Measurements from ENCODE around the gene POLR3H. TPM values are rescaled to one million over a fixed set of nuclear protein-coding genes. Genes with fewer than 3 reads are reported as not detected.

The POLR3H gene
- total RNA-seq, 1 donor from 2014 or later, result 44.5 TPM

- Histone ChIP-seq H3K27ac (ENCODE audit: low read depth, low read length) (no peak overlapping the region), H3K4me1 (ENCODE audit: insufficient read depth, low read length) (peaks cover 29% of the 10 kb centered on the region), H3K4me3 (ENCODE audit: insufficient read depth, low read depth, low read length) (no peak overlapping the region), H3K9ac (ENCODE audit: low read length) (peak overlapping the region; percentile 65), H4K20me1 (ENCODE audit: insufficient read depth, low read length) (no peaks in the 10 kb centered on the region), H3K9me3 (ENCODE audit: insufficient read depth, low read depth, low read length) (no peaks in the 10 kb centered on the region), H3K27me3 (ENCODE audit: insufficient read depth, low read length) (no peaks in the 10 kb centered on the region), H3K4me2 (ENCODE audit: low read length) (peak overlapping the region; percentile 73), H3K79me2 (ENCODE audit: insufficient read depth, low read length) (no peaks in the 10 kb centered on the region), H3K36me3 (ENCODE audit: insufficient read depth, low read length) (no peaks in the 10 kb centered on the region), H2AFZ (ENCODE audit: low read depth, low read length) (no peak overlapping the region)
- Mint-ChIP-seq H3K27ac (ENCODE audit: unreplicated experiment) (no peak overlapping the region), H3K36me3 (ENCODE audit: low read depth, unreplicated experiment) (no peaks in the 10 kb centered on the region), H3K4me3 (ENCODE audit: unreplicated experiment) (no peak overlapping the region), H3K4me1 (ENCODE audit: low read depth, unreplicated experiment) (peaks cover 34% of the 10 kb centered on the region), H3K9me3 (ENCODE audit: unreplicated experiment) (no peaks in the 10 kb centered on the region), H3K27me3 (ENCODE audit: low read depth, unreplicated experiment) (peaks cover 3% of the 10 kb centered on the region)
- no peak for FAIRE-seq
- TF ChIP-seq EZH2 (IDR thresholded peaks at IDR 0.05; ENCODE audit: insufficient read depth, low read length) (no peak), CTCF (IDR thresholded peaks at IDR 0.05; ENCODE audit: insufficient read depth, low read depth, low read length) (no peak)
- no peak for DNase-seq (ENCODE audit: low read depth)
These were observed 12.3 kb upstream of the POLR3H start for GRCh38 chr22:41556561-41556960.

- no peaks in the 10 kb centered on the region for H3K9me3 Mint-ChIP-seq (ENCODE audit: unreplicated experiment)
- H4K20me1 ChIP-seq (ENCODE audit: insufficient read depth, low read length), result no peaks in the 10 kb centered on the region
- H3K4me3 ChIP-seq (ENCODE audit: insufficient read depth, low read depth, low read length), result no peak overlapping the region
- peaks cover 3% of the 10 kb centered on the region for H3K27me3 Mint-ChIP-seq (ENCODE audit: low read depth, unreplicated experiment)
- no peak overlapping the region for H3K9ac ChIP-seq (ENCODE audit: low read length)
- no peaks in the 10 kb centered on the region for H3K36me3 Mint-ChIP-seq (ENCODE audit: low read depth, unreplicated experiment)
- DNase-seq (ENCODE audit: low read depth) (no peak), FAIRE-seq (no peak)
- no peak overlapping the region for H2AFZ ChIP-seq (ENCODE audit: low read depth, low read length)
- peaks cover 23% of the 10 kb centered on the region for H3K4me1 Mint-ChIP-seq (ENCODE audit: low read depth, unreplicated experiment)
- no peaks in the 10 kb centered on the region for H3K36me3 ChIP-seq (ENCODE audit: insufficient read depth, low read length)
- H3K4me1 ChIP-seq (ENCODE audit: insufficient read depth, low read length), result peaks cover 18% of the 10 kb centered on the region
- H3K4me3 Mint-ChIP-seq (ENCODE audit: unreplicated experiment), result peak overlapping the region; percentile 34
- no peaks in the 10 kb centered on the region for H3K79me2 ChIP-seq (ENCODE audit: insufficient read depth, low read length)
- H3K27ac Mint-ChIP-seq (ENCODE audit: unreplicated experiment), result no peak overlapping the region
- H3K4me2 ChIP-seq (ENCODE audit: low read length), result no peak overlapping the region
- H3K27me3 ChIP-seq (ENCODE audit: insufficient read depth, low read length), result no peaks in the 10 kb centered on the region
- H3K9me3 ChIP-seq (ENCODE audit: insufficient read depth, low read depth, low read length), result no peaks in the 10 kb centered on the region
- TF ChIP-seq CTCF (IDR thresholded peaks at IDR 0.05; ENCODE audit: insufficient read depth, low read depth, low read length) (no peak), EZH2 (IDR thresholded peaks at IDR 0.05; ENCODE audit: insufficient read depth, low read length) (no peak)
- no peak overlapping the region for H3K27ac ChIP-seq (ENCODE audit: low read depth, low read length)
These were observed 11.2 kb upstream of the POLR3H start for GRCh38 chr22:41555325-41555982.

- H3K27ac Mint-ChIP-seq (ENCODE audit: unreplicated experiment), result no peak overlapping the region
- Histone ChIP-seq H3K4me2 (ENCODE audit: low read length) (no peak overlapping the region), H3K4me1 (ENCODE audit: insufficient read depth, low read length) (peaks cover 3% of the 10 kb centered on the region), H2AFZ (ENCODE audit: low read depth, low read length) (no peak overlapping the region), H3K36me3 (ENCODE audit: insufficient read depth, low read length) (no peaks in the 10 kb centered on the region), H3K9me3 (ENCODE audit: insufficient read depth, low read depth, low read length) (no peaks in the 10 kb centered on the region), H3K79me2 (ENCODE audit: insufficient read depth, low read length) (no peaks in the 10 kb centered on the region), H3K27me3 (ENCODE audit: insufficient read depth, low read length) (no peaks in the 10 kb centered on the region), H4K20me1 (ENCODE audit: insufficient read depth, low read length) (no peaks in the 10 kb centered on the region), H3K27ac (ENCODE audit: low read depth, low read length) (no peak overlapping the region), H3K4me3 (ENCODE audit: insufficient read depth, low read depth, low read length) (no peak overlapping the region), H3K9ac (ENCODE audit: low read length) (no peak overlapping the region)
- FAIRE-seq (no peak), DNase-seq (ENCODE audit: low read depth) (no peak)
- H3K36me3 Mint-ChIP-seq (ENCODE audit: low read depth, unreplicated experiment), result no peaks in the 10 kb centered on the region
- H3K9me3 Mint-ChIP-seq (ENCODE audit: unreplicated experiment), result no peaks in the 10 kb centered on the region
- H3K27me3 Mint-ChIP-seq (ENCODE audit: low read depth, unreplicated experiment), result peaks cover 3% of the 10 kb centered on the region
- no peak for TF ChIP-seq EZH2 (IDR thresholded peaks at IDR 0.05; ENCODE audit: insufficient read depth, low read length)
- H3K4me1 Mint-ChIP-seq (ENCODE audit: low read depth, unreplicated experiment), result peaks cover 12% of the 10 kb centered on the region
- no peak overlapping the region for H3K4me3 Mint-ChIP-seq (ENCODE audit: unreplicated experiment)
These were observed 7.8 kb upstream of the POLR3H start for GRCh38 chr22:41551877-41552582.

Data from astrocyte (in vitro differentiated cells and primary cell).